ENCODE measurements around the gene NUDT4B.
"Not testable (repeated sequence)": the region's sequence is repeated elsewhere in the genome, so short reads cannot be mapped to it uniquely, and the experiment has no call there.

Gene NUDT4B

GRCh38 chr1:148735538-148735937 lies 13.0 kb upstream of the NUDT4B start:
- in situ Hi-C loops (cut with MboI; ENCODE audit: low sequenced_read_pairs): not testable (repeated sequence)

DNA sequence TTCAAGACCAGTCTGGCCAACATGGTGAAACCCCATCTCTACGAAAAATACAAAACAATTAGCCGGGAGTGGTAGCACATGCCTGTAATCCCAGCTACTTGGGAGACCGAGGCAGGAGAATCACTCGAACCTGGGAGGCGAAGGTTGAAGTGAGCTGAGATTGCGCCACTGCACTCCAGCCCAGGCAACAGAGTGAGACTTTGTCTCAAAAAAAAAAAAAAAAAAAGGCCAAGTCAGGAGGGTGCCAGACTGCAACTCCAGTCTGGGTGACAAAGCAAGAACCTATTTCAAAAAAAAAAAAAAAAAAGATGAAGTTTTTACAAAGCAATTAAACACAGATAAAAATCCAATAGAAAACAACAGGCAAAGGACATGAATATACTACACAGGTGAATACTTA lies 9.9 kb upstream of the NUDT4B start:
- in situ Hi-C loops (cut with MboI; ENCODE audit: low sequenced_read_pairs): not testable (repeated sequence)

DNA sequence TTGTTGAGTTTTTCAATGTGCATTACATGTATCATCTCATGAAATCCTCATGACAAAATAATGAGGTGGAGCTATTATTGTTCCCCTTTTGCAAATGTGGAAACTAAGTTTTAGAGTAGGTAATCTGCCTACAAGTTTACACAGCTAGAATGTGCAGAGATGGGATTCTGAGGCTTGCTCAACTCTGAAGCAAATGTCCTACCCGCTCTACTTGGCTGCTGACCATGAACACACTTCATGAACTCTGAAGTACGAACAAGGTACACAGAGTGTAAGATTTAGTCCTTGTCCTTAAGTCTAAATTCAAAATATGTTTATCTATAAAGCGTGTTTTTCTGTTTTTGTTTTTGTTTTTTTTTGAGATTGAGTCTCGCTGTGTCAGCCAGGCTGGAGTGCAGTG lies 5.4 kb upstream of the NUDT4B start:
- in situ Hi-C loops (cut with MboI; ENCODE audit: low sequenced_read_pairs): not testable (repeated sequence)

GRCh38 chr1:148743726-148744720 lies 4.6 kb upstream of the NUDT4B start:
- in situ Hi-C loops (cut with MboI; ENCODE audit: low sequenced_read_pairs): not testable (repeated sequence)

DNA sequence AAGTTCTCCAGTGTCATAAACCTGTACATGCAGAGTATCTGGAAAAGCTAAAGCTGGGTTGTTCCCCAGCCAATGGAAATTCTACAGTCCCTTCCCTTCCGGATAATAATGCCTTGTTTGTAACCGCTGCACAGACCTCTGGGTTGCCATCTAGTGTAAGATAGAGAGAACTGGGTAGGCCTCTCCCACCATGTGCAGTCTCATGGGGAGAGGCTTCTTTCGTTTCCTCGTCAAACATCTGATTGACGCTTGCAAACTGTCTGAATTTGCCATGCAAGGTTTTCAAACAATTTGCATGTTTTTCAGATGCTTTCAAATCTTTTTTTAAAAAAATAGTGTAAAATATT lies 734 bp downstream of the NUDT4B start:
- in situ Hi-C loops (cut with MboI; ENCODE audit: low sequenced_read_pairs): not testable (repeated sequence)

- in situ Hi-C loops (cut with MboI; ENCODE audit: low sequenced_read_pairs): not testable (repeated sequence)
Observed at GRCh38 chr1:148756231-148756630, 7.7 kb downstream of the NUDT4B start.

GRCh38 chr1:148757446-148757845 lies 8.9 kb downstream of the NUDT4B start:
- in situ Hi-C loops (cut with MboI; ENCODE audit: low sequenced_read_pairs): not testable (repeated sequence)

DNA sequence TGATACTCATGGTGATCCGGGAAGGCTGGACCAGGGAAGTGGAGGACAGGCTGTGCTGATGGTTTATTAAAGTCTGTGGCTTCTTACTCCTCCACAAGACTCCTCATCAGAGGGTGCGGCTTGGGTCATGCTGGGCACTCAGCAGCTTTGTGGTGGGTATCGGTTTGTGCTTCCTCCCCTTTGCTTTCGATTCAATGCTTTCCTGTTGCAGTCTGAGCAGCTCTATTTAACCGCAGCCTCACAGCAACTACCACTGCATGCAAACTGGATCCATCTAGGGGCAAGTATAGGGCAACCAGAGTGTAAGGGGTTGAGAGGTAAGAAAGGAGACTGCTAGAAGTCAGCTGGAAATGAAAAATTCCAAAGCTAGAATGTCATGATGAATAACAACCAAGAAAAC lies 9.8 kb downstream of the NUDT4B start:
- in situ Hi-C loops (cut with MboI; ENCODE audit: low sequenced_read_pairs): not testable (repeated sequence)

GRCh38 chr1:148758925-148759324 lies 10.4 kb downstream of the NUDT4B start:
- in situ Hi-C loops (cut with MboI; ENCODE audit: low sequenced_read_pairs): not testable (repeated sequence)

DNA sequence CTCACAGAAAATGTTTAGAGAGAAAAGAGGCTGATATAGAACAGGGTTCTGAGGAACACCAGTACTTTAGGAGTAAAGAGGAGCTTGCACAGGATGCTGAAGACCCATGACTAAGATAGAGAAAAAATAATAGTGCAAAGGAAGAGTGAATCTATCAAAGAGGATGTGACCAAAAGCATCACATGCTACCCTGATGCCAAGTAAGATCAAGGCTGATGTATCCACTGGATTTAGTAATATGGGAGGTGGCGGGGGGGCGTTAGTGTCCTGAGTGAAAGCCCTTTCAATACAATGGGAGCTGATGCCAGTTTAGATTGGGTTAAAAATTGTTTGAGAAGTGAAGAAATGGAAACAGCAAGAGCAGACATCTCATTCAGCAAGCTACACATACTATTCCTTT lies 11.2 kb downstream of the NUDT4B start:
- in situ Hi-C loops (cut with MboI; ENCODE audit: low sequenced_read_pairs): not testable (repeated sequence)

DNA sequence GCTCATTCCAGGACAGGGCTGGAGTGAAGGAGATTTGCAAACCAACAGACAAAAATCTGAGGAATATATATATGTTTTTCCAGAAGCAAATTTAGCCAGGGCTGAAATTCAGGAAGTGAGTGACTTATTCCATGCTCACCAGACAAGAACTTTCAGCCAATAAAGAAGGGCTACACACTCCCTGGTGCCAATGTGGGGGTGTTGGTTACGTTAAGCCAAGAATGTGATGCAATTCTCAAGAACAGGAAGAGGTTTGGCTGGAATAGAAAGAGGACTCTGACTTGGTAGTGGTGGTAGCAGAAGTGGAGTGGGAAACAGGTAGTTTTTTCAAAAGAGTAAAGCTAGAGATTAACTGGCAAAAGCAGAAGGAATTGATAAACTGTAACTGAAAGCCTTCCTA lies 11.6 kb downstream of the NUDT4B start:
- in situ Hi-C loops (cut with MboI; ENCODE audit: low sequenced_read_pairs): not testable (repeated sequence)

GRCh38 chr1:148761360-148761759 lies 12.8 kb downstream of the NUDT4B start:
- in situ Hi-C loops (cut with MboI; ENCODE audit: low sequenced_read_pairs): not testable (repeated sequence)

- in situ Hi-C loops (cut with MboI; ENCODE audit: low sequenced_read_pairs): not testable (repeated sequence)
Observed at GRCh38 chr1:148765238-148766019, 16.9 kb downstream of the NUDT4B start.

GRCh38 chr1:148768541-148768940 lies 20.0 kb downstream of the NUDT4B start:
- in situ Hi-C loops (cut with MboI; ENCODE audit: low sequenced_read_pairs): not testable (repeated sequence)

DNA sequence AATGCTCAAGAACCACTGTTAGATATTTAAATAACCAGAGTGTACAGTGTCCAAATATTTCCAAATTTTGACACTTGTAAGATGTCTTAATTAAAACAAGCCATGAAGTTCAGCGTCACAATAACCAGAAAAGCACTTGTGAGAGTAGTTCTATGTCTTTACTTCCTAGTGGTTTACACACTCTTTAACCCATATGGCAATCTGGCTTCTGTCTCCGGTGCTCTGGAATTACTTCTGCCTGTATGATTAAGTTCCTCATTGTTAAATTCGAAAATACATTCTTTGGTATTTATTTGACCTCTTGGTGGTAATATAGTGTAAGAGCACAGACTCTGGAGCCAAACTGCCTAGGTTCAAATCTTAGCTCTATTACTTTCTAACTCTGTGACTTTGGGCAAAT lies 20.9 kb downstream of the NUDT4B start:
- in situ Hi-C loops (cut with MboI; ENCODE audit: low sequenced_read_pairs): not testable (repeated sequence)

DNA sequence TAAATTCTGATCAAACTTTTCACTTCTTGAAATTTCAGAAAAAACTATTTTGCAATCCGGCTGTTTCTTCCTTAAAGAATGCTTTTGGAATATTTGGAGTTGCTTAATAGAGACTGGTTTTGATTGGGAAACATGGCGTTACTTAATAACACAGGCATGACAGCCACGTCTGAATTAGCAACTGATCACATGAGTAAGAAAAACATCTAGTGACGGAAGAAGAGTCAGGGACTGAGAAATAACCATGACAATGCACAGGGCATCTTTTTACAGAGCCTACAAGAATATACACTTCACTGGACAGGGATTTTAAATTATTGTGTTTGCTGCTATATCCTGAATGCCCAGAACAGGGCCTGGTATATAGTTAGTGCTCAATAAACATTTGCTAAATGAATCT lies 25.1 kb downstream of the NUDT4B start:
- in situ Hi-C loops (cut with MboI; ENCODE audit: low sequenced_read_pairs): not testable (repeated sequence)

GRCh38 chr1:148774102-148774501 lies 25.5 kb downstream of the NUDT4B start:
- in situ Hi-C loops (cut with MboI; ENCODE audit: low sequenced_read_pairs): not testable (repeated sequence)

GRCh38 chr1:148775263-148775662 lies 26.7 kb downstream of the NUDT4B start:
- in situ Hi-C loops (cut with MboI; ENCODE audit: low sequenced_read_pairs): not testable (repeated sequence)

DNA sequence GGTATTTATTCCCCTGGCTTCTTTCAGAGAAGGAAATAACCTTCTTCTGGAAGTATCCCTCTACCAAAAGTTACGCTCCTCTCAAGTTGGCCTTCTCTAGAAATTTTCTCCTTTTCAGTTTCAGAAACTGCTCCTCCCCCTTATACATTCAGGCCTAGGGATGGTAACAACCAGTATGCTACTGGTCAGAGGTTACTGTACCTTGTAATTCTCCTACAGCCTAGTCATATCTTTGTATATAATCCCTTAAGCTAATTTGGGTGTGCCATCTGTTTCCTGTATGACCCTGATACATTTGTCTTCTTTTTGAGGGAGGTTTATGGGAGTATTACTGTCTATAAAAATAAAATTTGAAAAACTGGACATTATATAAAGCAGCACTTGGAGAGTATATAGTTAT lies 29.1 kb downstream of the NUDT4B start:
- in situ Hi-C loops (cut with MboI; ENCODE audit: low sequenced_read_pairs): not testable (repeated sequence)

- in situ Hi-C loops (cut with MboI; ENCODE audit: low sequenced_read_pairs): not testable (repeated sequence)
Observed at GRCh38 chr1:148780404-148780803, 31.8 kb downstream of the NUDT4B start.

- in situ Hi-C loops (cut with MboI; ENCODE audit: low sequenced_read_pairs): not testable (repeated sequence)
Observed at GRCh38 chr1:148791543-148792099, 43.0 kb downstream of the NUDT4B start.

Data from HL-60/S4 treated with phorbol 12-myristate 13-acetate at 8.2 ng/mL for 4 days and 3 days (cell line).